C1 segment of cervical spinal cord (tissue), 14 donors: ENCODE data around the gene ARHGAP32.

ENCODE experiments used
- DNase-seq, 14 donors: peaks; one replicate each; lab custom pipeline; 2025; lab: John Stamatoyannopoulos, UW

Gene ARHGAP32

DNA sequence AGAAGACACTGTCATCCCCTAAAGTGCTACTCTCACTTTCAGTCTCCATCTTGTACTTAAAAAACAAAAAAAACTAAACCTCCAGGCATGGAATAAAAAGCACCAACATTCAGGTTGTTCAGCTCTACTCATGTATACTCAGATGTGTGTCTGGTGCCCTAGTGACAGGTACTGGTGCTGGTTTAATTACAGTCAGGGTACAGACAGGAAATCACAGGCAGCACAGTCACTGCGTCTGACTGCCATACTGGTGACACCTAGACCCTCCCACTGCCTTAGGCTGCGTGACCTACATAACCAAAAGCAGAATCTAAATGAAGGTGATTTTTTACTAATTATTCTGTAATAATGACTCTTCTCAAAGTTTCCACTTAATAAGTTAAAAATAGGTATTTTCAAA, at the start of gene ARHGAP32:
TSS of gene ARHGAP32 (minus strand) at position 176 of the 400 bp plus-strand sequence. CDS start at position 49, 127 bp downstream.
- no peak for DNase-seq

DNA sequence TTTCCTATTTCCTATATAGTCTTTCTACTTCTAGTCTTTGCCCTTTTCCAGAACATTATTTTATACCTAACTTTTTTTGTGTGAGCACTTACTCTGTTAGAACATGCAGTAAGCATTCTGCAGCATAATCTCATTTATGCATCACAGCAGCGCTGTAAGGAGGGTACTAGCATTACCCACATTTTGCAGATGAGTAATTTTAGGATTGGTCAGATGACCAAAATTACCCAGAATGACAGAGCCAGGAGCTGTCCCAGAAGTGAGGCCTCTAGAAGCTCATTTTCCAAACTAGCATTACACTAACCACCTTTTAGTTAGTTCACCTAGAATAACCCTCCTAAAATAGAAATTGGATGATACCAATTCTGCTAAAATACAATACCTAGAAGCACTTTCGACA, 47.1 kb upstream of the ARHGAP32 start:
- DNase-seq: no peak

GRCh38 chr11:129237880-129238638, 45.9 kb upstream of the ARHGAP32 start:
- no peak for DNase-seq

GRCh38 chr11:129237456-129237855, 45.3 kb upstream of the ARHGAP32 start:
- DNase-seq: no peak

DNA sequence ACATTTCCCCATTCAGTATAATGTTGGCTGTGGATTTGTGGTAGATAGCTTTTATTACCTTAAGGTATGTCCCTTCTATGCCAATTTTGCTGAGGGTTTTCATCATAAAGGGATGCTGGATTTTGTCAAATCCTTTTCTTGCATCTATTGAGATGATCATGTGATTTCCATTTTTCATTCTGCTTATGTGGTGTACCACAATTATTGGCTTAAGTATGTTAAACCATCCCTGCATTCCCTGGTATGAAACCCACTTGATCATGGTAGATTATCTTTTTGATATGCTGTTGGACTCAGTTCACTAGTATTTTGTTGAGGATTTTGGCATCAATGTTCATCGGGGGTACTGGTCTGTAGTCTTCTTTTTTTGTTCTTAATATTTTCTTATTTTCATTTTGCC, 44.7 kb upstream of the ARHGAP32 start:
- no peak for DNase-seq

DNA sequence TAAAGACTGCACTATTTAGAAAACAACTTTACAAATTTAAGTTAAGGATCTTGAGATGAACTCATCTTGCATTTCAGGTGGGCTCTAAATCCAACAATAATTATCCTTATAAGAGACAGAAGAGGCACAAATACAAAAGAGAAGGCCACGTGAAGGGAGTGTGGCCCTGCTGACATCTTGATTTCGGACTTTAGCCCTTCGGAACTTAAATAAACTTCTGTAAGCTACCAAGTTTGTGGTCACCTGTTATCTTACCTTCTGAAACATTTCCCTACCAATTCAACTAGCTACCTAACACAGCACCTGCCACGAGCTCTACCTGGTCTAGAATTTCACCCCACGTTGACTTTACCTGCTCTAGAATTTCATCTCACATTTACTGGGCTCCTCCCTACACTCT, 42.9 kb upstream of the ARHGAP32 start:
- DNase-seq: no peak

GRCh38 chr11:129230006-129230405, 37.9 kb upstream of the ARHGAP32 start:
- DNase-seq: no peak

GRCh38 chr11:129226207-129226798, 34.2 kb upstream of the ARHGAP32 start:
- DNase-seq: no peak

GRCh38 chr11:129225190-129225589, 33.1 kb upstream of the ARHGAP32 start:
- DNase-seq: no peak

DNA sequence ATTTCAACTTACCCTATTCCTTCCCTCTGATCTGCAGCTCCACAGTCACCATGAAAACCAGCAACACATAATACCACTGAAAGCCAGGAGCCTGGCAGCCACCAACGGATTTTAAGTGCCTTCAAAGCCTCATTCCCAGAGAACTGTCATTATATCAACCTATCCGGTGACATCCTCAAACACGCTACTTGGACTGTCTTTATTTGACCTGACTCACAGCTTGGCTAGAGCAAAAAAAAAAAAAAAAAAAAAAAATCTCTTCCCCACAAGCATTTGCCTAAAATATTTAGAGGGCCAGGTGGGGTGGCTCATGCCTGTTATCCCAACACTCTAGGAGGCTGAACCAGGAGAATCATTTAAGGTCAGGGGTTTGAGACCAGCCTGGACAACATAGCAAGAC, 32.4 kb upstream of the ARHGAP32 start:
- no peak for DNase-seq

DNA sequence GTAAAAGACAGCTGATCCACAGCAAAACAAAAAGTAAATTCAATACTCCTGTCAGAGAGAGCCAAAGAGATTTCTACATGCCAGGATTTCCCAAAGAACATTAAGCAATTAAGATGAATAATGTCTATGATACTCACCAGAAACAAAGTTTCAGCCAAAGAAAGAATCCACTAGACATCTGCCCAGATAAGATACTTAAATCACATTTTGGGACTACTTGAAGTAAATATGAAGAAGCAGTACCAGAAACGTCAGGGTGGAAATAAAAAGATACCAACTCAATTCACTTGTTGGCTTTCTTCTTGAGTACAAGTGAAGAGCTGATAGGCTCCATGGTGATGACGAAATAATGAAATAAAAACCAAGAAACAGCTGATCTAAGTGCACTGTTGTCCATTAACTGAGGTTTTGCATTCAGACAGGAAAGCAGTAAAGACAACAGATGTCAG, 31.6 kb upstream of the ARHGAP32 start:
- no peak for DNase-seq

DNA sequence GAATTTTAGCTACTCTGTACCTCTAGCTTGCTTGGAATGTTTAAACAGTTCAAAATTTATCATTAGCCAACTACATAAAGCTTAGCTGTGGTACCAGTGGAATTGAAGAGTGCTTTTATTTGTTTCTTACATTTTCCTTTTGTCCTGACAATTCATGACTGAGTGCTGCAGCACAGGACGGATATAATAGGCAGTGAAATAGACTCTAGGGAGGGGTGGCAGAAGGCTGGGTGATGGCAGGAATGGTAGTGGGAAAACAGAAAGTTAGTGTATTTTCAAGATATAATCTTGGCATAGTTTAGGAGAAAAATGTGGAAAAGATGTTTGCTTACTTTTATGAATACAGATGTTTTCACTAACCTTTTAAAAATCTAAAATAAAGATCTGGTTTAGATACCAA, 31.1 kb upstream of the ARHGAP32 start:
- no peak for DNase-seq

- DNase-seq: no peak
Measured at GRCh38 chr11:129222158-129222557, 30.0 kb upstream of the ARHGAP32 start.

DNA sequence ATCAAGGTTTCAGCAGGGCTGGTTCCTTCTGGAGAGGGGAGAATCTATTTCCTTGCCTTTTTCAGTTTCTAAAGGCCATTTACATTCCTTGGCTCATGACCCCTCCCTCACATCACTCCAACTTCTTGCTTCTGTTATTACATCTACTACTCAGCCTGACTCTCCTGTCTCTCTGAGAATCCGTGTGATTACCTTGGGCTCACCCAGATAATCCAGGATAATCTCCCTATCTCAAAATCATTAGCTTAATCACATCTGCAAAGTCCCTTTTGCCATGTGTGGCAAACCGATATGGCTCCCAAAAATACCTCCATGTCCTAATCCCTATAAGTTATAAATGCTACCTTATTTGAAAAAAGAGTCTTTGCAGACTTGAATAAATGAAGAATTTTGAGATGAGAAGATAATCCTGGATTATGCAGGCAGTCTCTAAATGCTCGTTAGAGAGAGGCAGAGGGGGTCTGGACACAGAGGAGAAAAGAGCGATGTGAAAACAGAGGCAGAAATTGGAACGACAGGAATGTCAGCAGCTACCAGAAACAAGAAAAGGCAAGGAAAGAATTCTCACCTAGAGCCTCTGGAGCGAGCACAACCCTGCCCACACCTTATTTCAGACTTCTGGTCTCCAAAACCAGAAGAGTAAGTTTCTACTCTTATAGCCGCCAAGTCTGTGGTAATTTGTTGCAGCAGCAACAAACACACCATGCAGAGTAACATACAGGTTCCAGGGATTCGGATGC, 23.6 kb upstream of the ARHGAP32 start:
- no peak for DNase-seq

GRCh38 chr11:129214710-129215295, 22.7 kb upstream of the ARHGAP32 start:
- DNase-seq: no peak

DNA sequence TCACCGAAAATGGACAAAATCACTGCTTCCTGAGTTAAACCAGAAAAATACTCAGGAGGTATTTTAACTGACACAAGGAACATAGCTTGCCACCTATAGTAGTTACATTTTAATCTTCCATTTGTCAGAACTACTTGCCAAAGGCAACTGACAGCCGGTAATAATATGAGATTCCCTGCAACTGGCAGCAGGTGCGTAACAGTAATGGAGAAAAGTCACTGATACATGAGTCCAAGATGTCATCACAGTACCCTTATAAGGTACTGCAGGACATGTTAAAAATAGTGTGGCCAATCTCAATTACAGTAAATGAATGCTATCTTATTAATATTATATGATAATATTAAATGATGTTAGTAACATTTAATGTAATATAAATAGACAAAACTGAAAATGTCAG, 21.1 kb upstream of the ARHGAP32 start:
- no peak for DNase-seq

DNA sequence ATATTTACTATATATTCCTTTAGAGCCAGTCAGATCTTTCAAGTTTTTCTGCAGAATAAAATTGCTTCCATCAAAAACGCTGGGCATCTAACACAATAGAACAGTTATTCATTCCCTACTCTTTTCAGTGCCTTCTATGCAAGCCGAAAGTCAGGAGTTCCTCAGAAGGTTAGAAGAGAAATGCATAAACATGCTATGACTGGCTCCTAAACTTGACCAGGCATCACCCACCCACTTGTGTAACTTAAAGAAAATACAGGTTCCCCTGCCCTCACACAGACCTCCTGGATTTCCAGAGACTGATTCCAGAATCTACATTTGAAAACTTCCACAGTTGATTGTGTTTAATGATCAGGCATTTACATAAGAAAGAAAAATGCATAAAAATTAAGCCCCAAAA, 19.3 kb upstream of the ARHGAP32 start:
- no peak for DNase-seq

- no peak for DNase-seq
Measured at GRCh38 chr11:129210831-129211181, 18.7 kb upstream of the ARHGAP32 start.

DNA sequence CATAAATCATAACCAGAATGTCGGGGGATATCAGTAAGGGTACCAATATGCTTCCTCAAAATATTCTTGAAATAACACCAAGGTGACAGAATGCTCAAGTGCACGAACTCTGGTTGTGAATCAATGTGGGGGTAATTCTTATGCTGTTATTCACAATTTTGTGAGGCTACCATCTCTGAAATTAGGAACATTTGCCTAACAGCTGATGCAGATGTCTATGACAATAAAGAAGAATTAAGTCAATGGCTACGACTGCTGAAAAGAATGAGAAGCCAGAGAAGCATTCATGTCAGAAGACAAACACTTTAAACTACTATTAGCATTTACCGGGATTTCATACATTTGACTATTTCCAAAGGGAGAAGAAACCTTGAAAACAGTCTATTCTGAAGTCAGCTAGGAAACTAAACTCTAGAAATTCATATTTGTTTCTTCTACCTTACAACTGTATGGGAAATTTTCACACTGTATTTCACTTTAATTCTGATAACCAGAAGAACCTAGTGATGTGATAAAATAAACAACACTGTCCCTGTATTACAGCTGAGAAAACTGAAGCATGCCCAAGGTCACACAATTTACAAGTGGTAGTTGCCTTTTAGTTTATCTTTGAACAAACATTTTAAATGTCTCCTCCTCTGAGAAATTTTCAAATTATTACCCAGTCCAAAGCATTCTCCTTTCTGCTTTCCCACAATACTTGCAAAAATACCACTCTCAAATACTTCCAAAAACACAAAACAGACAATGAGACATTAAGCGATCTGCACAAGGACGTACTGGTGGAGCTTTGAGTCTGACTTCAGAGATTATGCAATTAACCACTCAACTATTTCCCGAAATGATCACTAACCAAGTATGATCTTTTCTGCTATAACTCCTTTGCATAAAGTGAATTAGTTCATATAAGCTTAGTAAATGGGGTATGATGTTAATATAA, 18.0 kb upstream of the ARHGAP32 start:
- DNase-seq: no peak

GRCh38 chr11:129208863-129209262, 16.7 kb upstream of the ARHGAP32 start:
- no peak for DNase-seq

GRCh38 chr11:129204150-129204838, 12.2 kb upstream of the ARHGAP32 start:
- DNase-seq: no peak
